OCI-LY3 (cell line): ENCODE measurements around the gene METTL18.

Experiments
- H2AFZ ChIP-seq: fragments of 200-600, 300-600 bp; shearing (Covaris generic); 2 replicates; pipeline ENCODE4 v1.6.0; 2014; ENCODE audit warnings: antibody characterized with exemption, low read depth, low read length
- H3K27ac ChIP-seq: fragments of 200-600, 300-600 bp; sonication (generic); 2 replicates; pipeline ENCODE4 v1.5.1; 2014; ENCODE audit warnings: mild to moderate bottlenecking, low read length, moderate library complexity, mixed read lengths
- H3K27me3 ChIP-seq: fragments of 200-600, 300-600 bp; sonication (generic); 2 replicates; pipeline ENCODE4 v1.6.1; 2014; ENCODE audit warnings: low read depth, low read length, mixed read lengths
- H3K36me3 ChIP-seq: fragments of 200-600, 300-600 bp; sonication (generic); replicated peaks from 2 replicates; pipeline ENCODE3; 2014; ENCODE audit warnings: low read depth, low read length, mixed read lengths
- H3K4me1 ChIP-seq: fragments of 300-600, 200-600 bp; sonication (generic); 2 replicates; pipeline ENCODE4 v1.6.1; 2014; ENCODE audit warnings: low read length, mixed read lengths
- H3K4me2 ChIP-seq: fragments of 200-600, 300-600 bp; sonication (generic); 2 replicates; pipeline ENCODE4 v1.6.1; 2014; ENCODE audit warnings: low read length, mixed read lengths
- H3K4me3 ChIP-seq: fragments of 300-600, 200-600 bp; sonication (generic); 2 replicates; pipeline ENCODE4 v1.5.1; 2014; ENCODE audit warnings: antibody characterized with exemption, mild to moderate bottlenecking, low read length, moderate library complexity
- H3K79me2 ChIP-seq: fragments of 300-600, 200-600 bp; shearing (Covaris generic); 2 replicates; pipeline ENCODE4 v1.6.1; 2014; ENCODE audit warnings: mild to moderate bottlenecking, low read length, mixed read lengths
- H3K9ac ChIP-seq: fragments of 300-600, 200-600 bp; shearing (Covaris generic); 2 replicates; pipeline ENCODE4 v1.6.0; 2014; ENCODE audit warnings: mild to moderate bottlenecking, low read length, moderate library complexity
- H3K9me3 ChIP-seq: fragments of 200-600, 300-600 bp; shearing (Covaris generic); 2 replicates; pipeline ENCODE4 v1.6.1; 2014; ENCODE audit warnings: low read length, mixed read lengths; ENCODE audit not compliant: insufficient read depth
- H4K20me1 ChIP-seq: fragments of 200-600, 300-600 bp; sonication (generic); 2 replicates; pipeline ENCODE4 v1.6.1; 2016; ENCODE audit warnings: low read length, mixed read lengths; ENCODE audit not compliant: insufficient read depth
- CTCF ChIP-seq: fragments of 200-600, 300-600 bp; sonication (generic); IDR thresholded peaks from 2 replicates; pipeline ENCODE4 v1.5.1; 2014; ENCODE audit warnings: antibody characterized with exemption, low read length, low read depth
- EZH2phosphoT487 ChIP-seq: fragments of 200-600 bp; shearing (Covaris generic); IDR thresholded peaks from 2 replicates; pipeline ENCODE4 v1.6.1; 2018; ENCODE audit warnings: antibody characterized with exemption, mixed run types, low read depth

Gene METTL18

GRCh38 chr1:169765580-169766331 lies 29.0 kb downstream of the METTL18 start:
- no peak overlapping the region for H3K4me2 ChIP-seq
- no peak overlapping the region for H3K4me3 ChIP-seq
- TF ChIP-seq CTCF (no peak), EZH2phosphoT487 (no peak)

GRCh38 chr1:169764919-169765318 lies 29.8 kb downstream of the METTL18 start:
- Histone ChIP-seq H4K20me1 (no peaks in the 10 kb centered on the region), H3K9me3 (no peaks in the 10 kb centered on the region), H3K27me3 (no peaks in the 10 kb centered on the region), H3K4me1 (no peaks in the 10 kb centered on the region), H3K4me3 (no peak overlapping the region), H3K79me2 (no peaks in the 10 kb centered on the region), H2AFZ (no peak overlapping the region), H3K36me3 (no peaks in the 10 kb centered on the region), H3K4me2 (no peak overlapping the region), H3K9ac (no peak overlapping the region), H3K27ac (no peak overlapping the region)
- TF ChIP-seq CTCF (no peak), EZH2phosphoT487 (no peak)

More at GRCh38 chr1:169765580-169766331, 29.0 kb downstream of the METTL18 start:
- Histone ChIP-seq H3K27ac (no peak overlapping the region), H3K4me1 (no peaks in the 10 kb centered on the region), H3K27me3 (no peaks in the 10 kb centered on the region), H3K9ac (no peak overlapping the region), H3K79me2 (no peaks in the 10 kb centered on the region), H3K9me3 (no peaks in the 10 kb centered on the region), H3K36me3 (no peaks in the 10 kb centered on the region), H4K20me1 (no peaks in the 10 kb centered on the region), H2AFZ (no peak overlapping the region)

GRCh38 chr1:169762699-169763098 lies 32.0 kb downstream of the METTL18 start:
- H4K20me1 ChIP-seq: no peaks in the 10 kb centered on the region

More at GRCh38 chr1:169762699-169763098, 32.0 kb downstream of the METTL18 start:
- Histone ChIP-seq H3K4me1 (no peaks in the 10 kb centered on the region), H2AFZ (no peak overlapping the region), H3K27ac (no peak overlapping the region), H3K4me2 (no peak overlapping the region), H3K27me3 (no peaks in the 10 kb centered on the region), H3K9ac (no peak overlapping the region), H3K36me3 (no peaks in the 10 kb centered on the region), H3K9me3 (peaks cover 4% of the 10 kb centered on the region; the same call in 1 of the 2 replicates), H3K79me2 (no peaks in the 10 kb centered on the region), H3K4me3 (no peak overlapping the region)
- no peak for TF ChIP-seq EZH2phosphoT487
- no peak for TF ChIP-seq CTCF
